Omental fat pad (tissue), 4 donors: ENCODE measurements around the gene ULBP2. TPM values are rescaled to one million over a fixed set of nuclear protein-coding genes. Genes with fewer than 3 reads are reported as not detected.
"Not testable (repeated sequence)": the region's sequence is repeated elsewhere in the genome, so short reads cannot be mapped to it uniquely, and the experiment has no call there.

Experiments
- ATAC-seq: fragments of 150-250 bp; one replicate; pipeline ENCODE4 v1.9.1; 2016; ENCODE audit warnings: mild to moderate bottlenecking, moderate library complexity; ENCODE audit not compliant: low FRiP score
- DNase-seq: peaks from one replicate; pipeline ENCODE4 v3.0.0-alpha.2; 2019; ENCODE audit warnings: low spot score
- CTCF ChIP-seq, 3 donors: fragments of 450-650 bp; IDR thresholded peaks; one replicate each; pipeline ENCODE4 v1.5.1; 2016 to 2017; ENCODE audit warnings: antibody characterized with exemption in 3 of 3, mild to moderate bottlenecking in 3 of 3, moderate library complexity in 2 of 3
- total RNA-seq, 4 donors: library from RNA; depleted of rRNA; stranded (reverse); fragments of >200 nt; gene quantifications; one replicate each; pipeline ENCODE4 v1.1.0, GENCODE V29; 2016

The ULBP2 gene
- total RNA-seq, 4 donors from 2014 or later = 1.1 to 2.5 (median 1.2) TPM; not detected in 1

- DNase-seq (no peak), ATAC-seq (no peak)
- no peak for TF ChIP-seq CTCF (IDR thresholded peaks at IDR 0.05)
Measured at GRCh38 chr6:149965194-149966020, 23.6 kb downstream of the ULBP2 start.

GRCh38 chr6:149966319-149966718 lies 24.5 kb downstream of the ULBP2 start:
- not testable (repeated sequence) for ATAC-seq, DNase-seq

GRCh38 chr6:149967591-149967990 lies 25.8 kb downstream of the ULBP2 start:
- no peak for TF ChIP-seq CTCF (IDR thresholded peaks at IDR 0.05)
- DNase-seq (no peak), ATAC-seq (no peak)

- ATAC-seq, DNase-seq: not testable (repeated sequence)
Measured at GRCh38 chr6:149967999-149968398, 26.2 kb downstream of the ULBP2 start.

- DNase-seq, ATAC-seq: not testable (repeated sequence)
Measured at GRCh38 chr6:149968909-149969308, 27.1 kb downstream of the ULBP2 start.

GRCh38 chr6:149969635-149970034 lies 27.8 kb downstream of the ULBP2 start:
- no peak for TF ChIP-seq CTCF (IDR thresholded peaks at IDR 0.05)
- no peak for DNase-seq
- ATAC-seq = no peak

- not testable (repeated sequence) for DNase-seq, ATAC-seq
Measured at GRCh38 chr6:149974394-149974793, 32.6 kb downstream of the ULBP2 start.

GRCh38 chr6:149974825-149975224 lies 33.0 kb downstream of the ULBP2 start:
- TF ChIP-seq CTCF (IDR thresholded peaks at IDR 0.05) = no peak
- DNase-seq (no peak), ATAC-seq (no peak)

- no peak for DNase-seq
- ATAC-seq = no peak
- no peak for TF ChIP-seq CTCF (IDR thresholded peaks at IDR 0.05)
Measured at GRCh38 chr6:149975400-149975799, 33.6 kb downstream of the ULBP2 start.
